SH-SY5Y (cell line): Measurements from ENCODE around the gene ZDHHC8.

Experiments
- GATA2 ChIP-seq: IDR thresholded peaks from 2 replicates; pipeline ENCODE4 v1.6.1; 2011; ENCODE audit warnings: mild to moderate bottlenecking, low read depth, low read length
- GATA3 ChIP-seq: IDR thresholded peaks from 2 replicates; pipeline ENCODE4 v1.6.1; 2011; ENCODE audit warnings: low read depth, mild to moderate bottlenecking, low read length, moderate library complexity

ZDHHC8 gene

GRCh38 chr22:20157430-20158183 lies 26.0 kb downstream of the ZDHHC8 start:
- no peak for TF ChIP-seq GATA2
- no peak for TF ChIP-seq GATA3

GRCh38 chr22:20158391-20159036 lies 26.9 kb downstream of the ZDHHC8 start:
- TF ChIP-seq GATA2 (no peak), GATA3 (no peak)

- TF ChIP-seq GATA3: no peak
- TF ChIP-seq GATA2: no peak
These were observed 27.5 kb downstream of the ZDHHC8 start for GRCh38 chr22:20159076-20159475.

GRCh38 chr22:20160041-20160440 lies 28.4 kb downstream of the ZDHHC8 start:
- no peak for TF ChIP-seq GATA2
- TF ChIP-seq GATA3: no peak

- TF ChIP-seq GATA3: no peak
- no peak for TF ChIP-seq GATA2
These were observed 33.3 kb downstream of the ZDHHC8 start for GRCh38 chr22:20164863-20165262.

GRCh38 chr22:20165421-20165820 lies 33.8 kb downstream of the ZDHHC8 start:
- TF ChIP-seq GATA2 (no peak), GATA3 (no peak)

GRCh38 chr22:20165913-20166312 lies 34.3 kb downstream of the ZDHHC8 start:
- TF ChIP-seq GATA3: no peak
- TF ChIP-seq GATA2: no peak

- no peak for TF ChIP-seq GATA2
- TF ChIP-seq GATA3: no peak
These were observed 35.1 kb downstream of the ZDHHC8 start for GRCh38 chr22:20166703-20167102.

- TF ChIP-seq GATA3 (no peak), GATA2 (no peak)
These were observed 36.2 kb downstream of the ZDHHC8 start for GRCh38 chr22:20167643-20168322.

- TF ChIP-seq GATA2 (no peak), GATA3 (no peak)
These were observed 37.7 kb downstream of the ZDHHC8 start for GRCh38 chr22:20169253-20169822.

GRCh38 chr22:20170170-20170569 lies 38.6 kb downstream of the ZDHHC8 start:
- TF ChIP-seq GATA3: no peak
- no peak for TF ChIP-seq GATA2

- TF ChIP-seq GATA2: no peak
- no peak for TF ChIP-seq GATA3
These were observed 39.9 kb downstream of the ZDHHC8 start for GRCh38 chr22:20171288-20172140.

- TF ChIP-seq GATA2 (no peak), GATA3 (no peak)
These were observed 40.6 kb downstream of the ZDHHC8 start for GRCh38 chr22:20172141-20172613.

- TF ChIP-seq GATA3: no peak
- TF ChIP-seq GATA2: no peak
These were observed 41.6 kb downstream of the ZDHHC8 start for GRCh38 chr22:20173246-20173645.
